Nephron progenitor cell (in vitro differentiated cells): Measurements from ENCODE around the gene GZF1.
A peak's percentile ranks its signal among the peaks of the same experiment; 100 is the strongest.

Experiments used
- DNase-seq: peaks from one replicate; pipeline ENCODE4 v3.0.0; 2021
- H3K27ac Mint-ChIP-seq: 2 replicates; pipeline ENCODE4 v1.8.0; 2021; ENCODE audit warnings: mild to moderate bottlenecking, moderate library complexity, mixed read lengths
- H3K27me3 Mint-ChIP-seq: 2 replicates; pipeline ENCODE4 v1.8.0; 2021; ENCODE audit warnings: mild to moderate bottlenecking, low read depth, mixed read lengths; ENCODE audit not compliant: poor library complexity
- H3K36me3 Mint-ChIP-seq: 2 replicates; pipeline ENCODE4 v1.8.0; 2021; ENCODE audit warnings: low read depth, mixed read lengths
- H3K4me1 Mint-ChIP-seq: 2 replicates; pipeline ENCODE4 v1.8.0; 2021; ENCODE audit warnings: mixed read lengths
- H3K4me3 Mint-ChIP-seq: 2 replicates; pipeline ENCODE4 v1.8.0; 2021; ENCODE audit warnings: mild to moderate bottlenecking, moderate library complexity, mixed read lengths
- H3K9me3 Mint-ChIP-seq: 2 replicates; pipeline ENCODE4 v1.8.0; 2021; ENCODE audit warnings: mild to moderate bottlenecking, moderate library complexity, mixed read lengths
- CTCF ChIP-seq: fragments of 200-600 bp; sonication (generic); IDR thresholded peaks from 2 replicates; pipeline ENCODE4 v1.5.0; 2021; ENCODE audit warnings: antibody characterized with exemption

GZF1 gene

DNA sequence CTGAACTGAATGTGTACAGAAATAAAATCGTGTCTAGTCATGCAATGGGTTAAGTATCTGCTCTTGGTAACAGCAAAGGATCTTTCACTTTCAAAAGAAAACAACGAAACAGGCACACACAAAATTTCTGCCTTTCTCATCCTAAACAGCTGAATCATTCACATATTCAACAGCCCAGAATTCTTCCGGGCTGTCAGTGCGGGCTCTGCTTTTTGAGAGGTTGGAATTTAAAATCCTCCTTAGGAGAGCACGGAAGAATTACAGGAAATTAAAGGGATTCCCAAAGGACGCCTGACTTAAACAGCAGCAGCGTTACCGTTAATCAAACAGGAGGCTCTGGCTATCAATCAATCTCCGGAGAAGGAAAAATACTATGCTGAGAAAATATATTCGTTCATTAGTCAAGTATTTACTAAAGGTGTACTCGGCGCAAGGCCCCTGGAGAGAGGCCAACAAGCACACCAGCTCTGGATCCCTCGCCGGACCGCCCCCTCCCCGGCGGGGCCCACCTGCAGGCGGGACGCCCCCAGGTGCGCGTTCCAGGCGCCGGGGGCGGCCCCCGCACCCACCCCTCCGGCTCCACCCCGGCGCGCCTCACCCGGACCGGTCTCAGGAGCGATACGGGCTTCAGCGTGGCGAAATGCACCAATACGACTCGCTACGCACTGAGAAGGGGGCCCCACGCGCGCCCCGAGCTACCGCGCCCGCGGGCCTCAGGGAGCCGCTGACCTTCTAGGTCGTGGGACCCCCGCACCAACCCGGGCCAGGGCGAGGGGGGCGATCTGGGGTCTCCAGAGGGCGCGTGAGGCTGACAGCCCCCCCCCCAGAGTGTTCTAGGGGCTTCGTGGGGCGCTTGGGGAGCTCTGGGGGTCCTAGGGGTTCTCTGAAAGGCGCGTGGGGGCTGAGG is 58.3 kb downstream of the GZF1 start:
- peaks cover 8% of the 10 kb centered on the region for H3K9me3 Mint-ChIP-seq
- peak; percentile 46 for DNase-seq
- H3K27ac Mint-ChIP-seq: no peak overlapping the region
- peak overlapping the region; percentile 92 for H3K4me3 Mint-ChIP-seq
- no peak for TF ChIP-seq CTCF
- peaks cover 4% of the 10 kb centered on the region for H3K27me3 Mint-ChIP-seq
- peaks cover 9% of the 10 kb centered on the region for H3K36me3 Mint-ChIP-seq
- H3K4me1 Mint-ChIP-seq: peaks cover 35% of the 10 kb centered on the region

DNA sequence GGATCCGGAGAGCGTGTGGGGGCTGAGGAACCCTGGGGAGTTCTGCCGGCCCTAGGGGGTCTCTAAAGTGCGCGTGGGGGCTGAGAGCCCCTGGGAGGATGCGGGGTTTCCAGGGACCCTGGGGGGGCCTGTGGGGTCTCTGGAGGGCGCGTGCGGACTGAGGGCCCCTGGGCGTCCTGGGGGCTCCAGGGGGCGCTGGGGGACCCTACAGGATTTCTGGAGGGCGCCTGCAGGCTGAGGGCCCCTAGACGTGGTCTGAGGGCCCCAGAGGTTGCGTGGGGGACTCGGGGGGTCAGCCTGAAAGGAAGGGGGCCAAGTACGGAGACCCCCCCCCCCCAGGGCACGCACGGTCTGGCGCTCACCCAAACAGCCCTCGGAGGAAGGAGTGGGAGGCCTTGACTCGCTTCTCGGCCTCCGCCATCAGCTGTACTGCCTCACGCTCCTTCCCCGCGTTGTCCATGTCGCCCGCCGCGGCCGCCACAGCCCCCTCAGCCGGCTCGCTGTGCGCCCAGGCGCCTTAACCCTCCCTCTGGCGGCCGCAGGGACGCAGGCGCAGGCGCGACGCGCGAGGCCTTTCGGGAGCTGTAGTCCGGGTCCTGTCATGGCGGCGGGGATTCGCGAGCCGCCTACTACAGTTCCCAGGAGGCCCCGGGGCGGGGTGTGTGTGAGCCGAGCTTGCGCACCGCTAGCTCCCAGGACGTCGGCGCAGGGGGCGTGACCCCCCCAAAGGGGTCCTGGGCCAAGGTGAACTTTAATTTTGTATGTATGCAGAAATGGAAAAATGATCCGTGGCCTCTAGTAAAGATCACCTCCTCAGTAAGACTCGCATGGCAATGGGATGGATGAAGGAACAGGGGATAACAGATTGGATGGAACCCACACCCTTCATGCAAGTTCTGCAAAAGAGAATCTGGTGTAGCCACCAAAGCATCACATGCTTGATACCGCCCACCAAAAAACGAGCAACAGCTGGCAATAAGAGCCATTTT is 59.3 kb downstream of the GZF1 start, which contains the start of gene NAPB:
TSS of gene NAPB (minus strand) at position 546 of the 989 bp plus-strand sequence. CDS start at position 460, 86 bp downstream.
- peak; percentile 93 for DNase-seq
- Mint-ChIP-seq H3K4me3 (peak within 1 kb of the TSS; percentile 92), H3K27ac (no peak within 1 kb of the TSS), H3K27me3 (peaks cover 4% of the 10 kb centered on the region), H3K9me3 (peaks cover 11% of the 10 kb centered on the region), H3K36me3 (peaks cover under 1% of the 10 kb centered on the region), H3K4me1 (peaks cover 39% of the 10 kb centered on the region)
- TF ChIP-seq CTCF: peak; percentile 12
